Right ventricle myocardium inferior (tissue), 1 donor: ENCODE data around the gene SEPTIN8. TPM values are rescaled to one million over a fixed set of nuclear protein-coding genes. Genes with fewer than 3 reads are reported as not detected.

ENCODE experiments used
- ATAC-seq: fragments of 200-7000 bp; cut with Tn5 transposase; one replicate; pipeline ENCODE4 v1.9.1; 2020; ENCODE audit warnings: mild to moderate bottlenecking, moderate library complexity
- DNase-seq: peaks from one replicate; pipeline ENCODE4 v3.0.0; 2021; ENCODE audit errors: missing footprints
- intact Hi-C: fragments of 100-400 bp; cut with DNase I; formaldehyde crosslinking; loops from one replicate; pipeline ENCODE4 v1.11.0; 2022
- long read RNA-seq: library from polyadenylated mRNA; unstranded; transcript quantifications from one replicate; pipeline ENCODE4 v2.0.0, GENCODE V29; 2021
- total RNA-seq: library from RNA; stranded (reverse); fragmentation: NEBNext Ultra II Directional; extraction: Animal tissue kit (Norgen Biotek cat#: 25700); gene quantifications from one replicate; pipeline ENCODE4 v1.2.1, GENCODE V29; 2021
- donor health status: DM: no; HTN: yes; CAD: no; lungs with severe emphysema.

The SEPTIN8 gene
- total RNA-seq: 28.5 TPM
- long read RNA-seq, full-length matches to known transcripts: 16 of 30 reads
- long read RNA-seq, partial matches to known transcripts: 8 of 30 reads
- long read RNA-seq, other reads (novel, unspliced or antisense): 6 of 30 reads

GRCh38 chr5:132777209-132778069 lies at the start of gene SEPTIN8:
Gene SEPTIN8, minus strand, starts transcription at chr5:132777239. Its CDS starts 102 bp downstream, at chr5:132777137.
- ATAC-seq (peak; percentile 62), DNase-seq (peak; percentile 76)
- intact Hi-C loops: loop anchor here (2.0 to 5.0 kb wide), 2 partner anchors 40 to 41 kb away; partner anchors contain the start of gene KIF3A

- no peak for DNase-seq
- intact Hi-C loops: no loop called here
- ATAC-seq: no peak
Measured at GRCh38 chr5:132826424-132827082, 49.5 kb upstream of the SEPTIN8 start.

- DNase-seq (no peak), ATAC-seq (no peak)
- intact Hi-C loops: no loop called here
Measured at GRCh38 chr5:132825834-132826391, 48.9 kb upstream of the SEPTIN8 start.

GRCh38 chr5:132825033-132825833 lies 48.2 kb upstream of the SEPTIN8 start:
- ATAC-seq: no peak
- DNase-seq: no peak
- intact Hi-C loops: no loop called here

- ATAC-seq: no peak
- no peak for DNase-seq
- intact Hi-C loops: loop anchor here (5.0 kb wide), 1 partner anchor 67 kb away; no protein-coding TSS in a partner anchor
Measured at GRCh38 chr5:132824426-132824825, 47.4 kb upstream of the SEPTIN8 start.

- DNase-seq (no peak), ATAC-seq (no peak)
- intact Hi-C loops: loop anchor here (5.0 kb wide), 1 partner anchor 66 kb away; no protein-coding TSS in a partner anchor
Measured at GRCh38 chr5:132823481-132824050, 46.5 kb upstream of the SEPTIN8 start.

- DNase-seq (no peak), ATAC-seq (peak; percentile 6)
- intact Hi-C loops: loop anchor here (5.0 kb wide), 1 partner anchor 66 kb away; no protein-coding TSS in a partner anchor
Measured at GRCh38 chr5:132822650-132823480, 45.8 kb upstream of the SEPTIN8 start.

- ATAC-seq (peak; percentile 42), DNase-seq (no peak)
- intact Hi-C loops: loop anchor here (2.0 to 5.0 kb wide), 3 partner anchors 64 to 435 kb away; partner anchors contain the start of gene KIF3A
Measured at GRCh38 chr5:132821791-132822190, 44.8 kb upstream of the SEPTIN8 start.

- no peak for DNase-seq
- intact Hi-C loops: loop anchor here (2.0 to 5.0 kb wide), 3 partner anchors 64 to 435 kb away; partner anchors contain the start of gene KIF3A
- no peak for ATAC-seq
Measured at GRCh38 chr5:132821350-132821749, 44.3 kb upstream of the SEPTIN8 start.

GRCh38 chr5:132820162-132820754 lies 43.2 kb upstream of the SEPTIN8 start:
- peak; percentile 94 for DNase-seq
- intact Hi-C loops: loop anchor here (2.0 to 5.0 kb wide), 3 partner anchors 63 to 433 kb away; partner anchors contain the start of gene KIF3A
- ATAC-seq: peak; percentile 84

- ATAC-seq: no peak
- intact Hi-C loops: loop anchor here (5.0 kb wide), 2 partner anchors 42 to 292 kb away; partner anchors contain the start of gene SEPTIN8
- no peak for DNase-seq
Measured at GRCh38 chr5:132819468-132819867, 42.4 kb upstream of the SEPTIN8 start.

- ATAC-seq: no peak
- intact Hi-C loops: loop anchor here (5.0 kb wide), 2 partner anchors 40 to 290 kb away; partner anchors contain the start of gene SEPTIN8
- DNase-seq: no peak
Measured at GRCh38 chr5:132817011-132817410, 40.0 kb upstream of the SEPTIN8 start.

- no peak for ATAC-seq
- intact Hi-C loops: loop anchor here (5.0 kb wide), 2 partner anchors 39 to 289 kb away; partner anchors contain the start of gene SEPTIN8
Measured at GRCh38 chr5:132816554-132816953, 39.5 kb upstream of the SEPTIN8 start.

GRCh38 chr5:132816083-132816482 lies 39.0 kb upstream of the SEPTIN8 start:
- ATAC-seq (no peak), DNase-seq (no peak)
- intact Hi-C loops: loop anchor here (5.0 kb wide), 2 partner anchors 39 to 289 kb away; partner anchors contain the start of gene SEPTIN8

More at GRCh38 chr5:132816554-132816953, 39.5 kb upstream of the SEPTIN8 start:
- DNase-seq: no peak

GRCh38 chr5:132815454-132815853 lies 38.4 kb upstream of the SEPTIN8 start:
- ATAC-seq (no peak), DNase-seq (no peak)
- intact Hi-C loops: loop anchor here (5.0 kb wide), 2 partner anchors 38 to 288 kb away; partner anchors contain the start of gene SEPTIN8
